GM21447 (cell line): ENCODE data around the gene CDCP2.
"Not testable (repeated sequence)": the region's sequence is repeated elsewhere in the genome, so short reads cannot be mapped to it uniquely, and the experiment has no call there.

Experiments used
- ATAC-seq: cut with Tn5 transposase; IDR thresholded peaks from one replicate; pipeline ENCODE4 v1.9.1; 2021; ENCODE audit not compliant: unreplicated experiment

CDCP2 gene

DNA sequence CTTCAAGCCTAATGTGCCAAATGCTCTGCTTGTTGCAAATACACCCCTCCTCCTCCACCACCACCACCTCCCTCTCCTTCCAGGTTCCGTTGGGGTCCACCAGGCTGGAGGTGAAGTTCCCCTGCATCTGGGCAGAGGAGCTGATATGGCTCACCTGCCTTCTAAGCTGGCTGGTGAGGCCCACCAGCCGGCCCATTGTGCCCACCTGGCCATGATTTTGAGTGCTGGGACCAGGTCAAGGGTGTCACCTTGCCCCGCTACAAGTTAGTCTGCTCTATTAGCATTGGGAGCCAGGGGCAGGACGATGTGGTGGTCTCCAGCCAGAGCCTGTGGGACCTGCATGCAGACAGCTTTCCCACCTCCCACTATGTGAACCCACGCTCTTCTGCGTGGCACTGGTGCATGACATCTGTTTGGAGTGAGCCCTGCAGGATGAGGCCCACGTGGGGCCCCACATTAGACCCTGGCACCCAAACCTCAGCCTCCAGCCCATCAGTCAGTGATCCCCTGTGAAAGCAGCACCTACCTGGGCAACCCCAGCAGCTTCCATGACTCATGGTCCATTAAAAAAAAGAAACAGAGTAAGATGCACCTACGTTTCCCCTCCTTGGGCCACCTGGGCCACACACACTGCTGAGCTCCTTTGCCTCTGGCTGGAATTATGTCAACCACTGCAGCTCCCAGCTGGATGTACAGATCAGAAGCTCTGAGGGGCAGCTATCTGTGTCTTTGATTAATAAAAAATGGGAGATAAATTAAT is 15.6 kb upstream of the CDCP2 start:
- no peak for ATAC-seq

DNA sequence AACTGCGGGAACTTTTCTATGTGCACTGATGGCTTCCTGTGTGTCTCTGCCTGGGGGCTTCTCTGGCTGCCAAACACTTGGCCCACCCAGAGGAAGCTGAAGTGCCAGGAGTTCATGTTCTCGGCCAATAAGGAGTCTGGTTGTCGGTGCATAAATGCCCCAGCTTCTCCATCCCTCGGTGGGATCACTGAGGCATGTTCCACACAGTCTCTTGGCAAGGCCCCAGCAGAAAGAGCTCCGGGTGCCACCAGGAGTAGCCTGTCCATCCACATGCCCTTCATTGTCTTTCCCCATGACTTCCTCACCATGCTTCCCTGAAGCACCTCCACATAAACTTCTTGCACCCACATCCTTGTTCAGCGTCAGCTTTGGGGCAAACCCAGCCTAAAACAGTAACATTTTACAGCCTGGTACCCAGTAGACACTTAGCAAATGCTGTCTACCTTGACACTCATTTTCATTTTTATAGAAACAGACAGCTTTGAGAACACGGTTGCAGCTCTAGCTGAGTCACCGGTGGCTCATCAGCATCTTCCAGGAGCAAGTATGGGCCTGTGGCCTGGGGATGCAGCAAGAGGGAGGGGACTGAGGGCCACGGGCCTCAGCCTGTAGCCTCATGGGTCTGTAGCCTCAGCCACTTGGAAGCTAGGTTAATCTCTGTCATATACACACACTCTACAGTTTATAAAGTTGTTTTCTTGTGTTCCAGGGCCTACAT is 14.8 kb upstream of the CDCP2 start:
- ATAC-seq = no peak

DNA sequence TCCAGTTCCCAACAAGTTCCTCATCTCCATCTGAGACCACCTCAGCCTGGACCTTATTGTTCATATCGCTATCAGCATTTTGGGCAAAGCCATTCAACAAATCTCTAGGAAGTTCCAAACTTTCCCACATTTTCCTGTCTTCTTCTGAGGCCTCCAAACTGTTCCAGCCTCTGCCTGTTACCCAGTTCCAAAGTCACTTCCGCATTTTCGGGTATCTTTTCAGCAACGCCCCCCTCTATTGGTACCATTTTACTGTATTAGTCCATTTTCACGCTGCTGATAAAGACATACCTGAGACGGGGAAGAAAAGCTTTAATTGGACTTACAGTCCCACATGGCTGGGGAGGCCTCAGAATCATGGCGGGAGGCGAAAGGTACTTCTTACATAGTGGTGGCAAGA is 13.6 kb upstream of the CDCP2 start:
- ATAC-seq = not testable (repeated sequence)

DNA sequence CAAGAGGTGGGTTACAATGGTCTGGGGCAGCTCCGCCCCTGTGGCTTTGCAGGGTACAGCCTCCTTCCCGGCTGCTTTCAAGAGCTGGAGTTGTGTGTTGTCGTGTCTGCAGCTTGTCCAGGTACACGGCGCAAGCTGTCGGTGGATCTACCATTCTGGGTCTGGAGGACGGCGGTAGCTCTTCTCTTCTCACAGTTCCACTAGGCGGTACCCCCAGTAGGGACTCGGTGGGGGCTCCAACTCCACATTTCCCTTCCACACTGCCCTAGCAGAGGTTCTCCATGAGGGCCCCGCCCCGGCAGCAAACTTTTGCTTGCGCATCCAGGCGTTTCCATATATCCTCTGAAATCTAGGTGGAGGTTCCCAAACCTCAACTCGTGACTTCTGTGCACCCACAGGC is 12.3 kb upstream of the CDCP2 start:
- ATAC-seq = no peak

DNA sequence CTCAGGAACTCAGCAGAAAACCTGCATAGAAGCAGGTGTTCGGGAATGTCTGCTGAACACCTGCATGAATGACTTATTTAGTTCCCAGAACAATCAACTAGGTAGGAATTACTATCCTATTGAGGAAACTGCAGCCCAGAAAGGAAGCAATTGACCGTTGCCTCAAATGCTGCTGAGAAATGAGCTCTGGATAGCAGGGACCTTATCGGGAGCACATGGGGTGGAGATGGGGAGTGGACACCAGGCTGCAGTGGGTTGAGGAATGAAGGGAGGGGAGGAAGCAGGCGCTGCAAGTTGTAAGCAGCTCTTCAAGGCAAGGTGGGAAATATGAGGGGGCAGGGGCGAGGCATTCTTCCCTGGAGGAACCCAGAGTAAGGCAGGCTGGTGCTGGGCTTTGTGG is 10.8 kb upstream of the CDCP2 start:
- no peak for ATAC-seq

DNA sequence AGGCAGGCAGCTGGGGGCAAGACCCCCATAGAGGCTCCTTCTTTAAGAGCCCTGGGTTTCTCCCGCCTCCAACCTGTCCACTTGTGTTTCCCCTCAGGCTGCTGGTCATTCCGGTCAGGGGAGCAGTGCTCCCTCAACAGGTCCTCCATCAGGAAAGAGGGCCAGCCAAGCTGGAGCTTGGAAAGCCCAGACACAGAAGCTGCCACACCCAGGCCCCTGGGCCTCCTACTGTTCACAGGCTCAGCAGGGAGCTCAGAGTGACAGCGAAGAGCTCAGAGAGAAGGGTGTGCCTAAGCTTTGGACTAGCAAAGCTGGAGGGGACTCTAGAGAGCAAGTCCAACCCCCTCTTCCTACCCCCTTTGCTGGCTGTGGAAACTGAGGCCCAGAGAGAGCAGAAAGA is 10.3 kb upstream of the CDCP2 start:
- ATAC-seq = no peak

DNA sequence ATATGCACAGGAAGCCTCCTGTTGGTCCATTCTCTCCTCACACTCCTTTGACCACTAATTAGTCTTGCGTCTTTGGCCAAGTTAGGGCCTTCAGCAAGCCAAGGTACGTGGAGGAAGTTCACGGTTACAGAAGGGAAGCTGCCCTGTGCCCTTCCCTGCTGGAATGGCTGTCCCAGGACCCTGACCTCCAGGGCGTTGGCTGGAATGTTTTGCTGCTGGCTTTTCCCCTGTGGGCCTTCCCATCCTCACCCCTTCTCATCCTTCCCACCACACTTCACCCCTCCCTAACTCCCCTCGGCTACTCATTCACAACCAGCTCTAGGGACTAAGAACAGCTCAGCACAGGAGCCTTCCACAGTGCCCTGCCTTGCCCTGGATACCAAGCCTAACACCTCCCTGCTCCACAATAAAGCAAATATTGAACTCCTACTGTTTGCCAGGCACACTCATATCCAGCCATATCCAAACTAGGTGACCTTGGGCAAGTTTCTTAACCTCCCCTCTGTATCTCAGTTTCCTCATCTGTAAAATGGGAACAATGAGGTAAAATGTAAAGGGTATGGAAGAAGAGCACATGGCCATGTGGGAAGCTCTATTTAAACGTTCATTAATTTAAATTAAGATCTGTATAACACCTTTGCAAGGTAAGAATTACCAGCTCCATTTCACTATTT is 8.8 kb upstream of the CDCP2 start:
- ATAC-seq = no peak

DNA sequence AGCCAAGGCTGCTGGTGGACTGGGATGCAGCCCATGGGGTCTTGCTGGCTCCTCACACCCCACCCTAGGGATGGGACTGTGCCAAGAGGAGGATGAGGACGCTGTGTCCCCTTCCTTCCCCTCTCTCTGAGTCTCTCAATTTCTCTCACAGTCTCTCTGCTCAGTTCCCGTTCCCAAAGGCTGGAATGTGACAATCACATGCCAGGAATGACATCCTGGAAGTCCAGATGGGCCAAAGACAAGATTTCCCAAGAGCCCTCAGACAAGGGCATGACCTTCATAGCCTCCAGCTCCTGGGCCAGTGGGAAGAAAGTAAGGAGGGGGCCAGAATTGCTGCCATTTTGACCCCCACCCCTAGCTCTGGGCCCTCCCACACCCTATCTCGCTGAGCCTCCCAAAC is 7.6 kb upstream of the CDCP2 start:
- no peak for ATAC-seq

DNA sequence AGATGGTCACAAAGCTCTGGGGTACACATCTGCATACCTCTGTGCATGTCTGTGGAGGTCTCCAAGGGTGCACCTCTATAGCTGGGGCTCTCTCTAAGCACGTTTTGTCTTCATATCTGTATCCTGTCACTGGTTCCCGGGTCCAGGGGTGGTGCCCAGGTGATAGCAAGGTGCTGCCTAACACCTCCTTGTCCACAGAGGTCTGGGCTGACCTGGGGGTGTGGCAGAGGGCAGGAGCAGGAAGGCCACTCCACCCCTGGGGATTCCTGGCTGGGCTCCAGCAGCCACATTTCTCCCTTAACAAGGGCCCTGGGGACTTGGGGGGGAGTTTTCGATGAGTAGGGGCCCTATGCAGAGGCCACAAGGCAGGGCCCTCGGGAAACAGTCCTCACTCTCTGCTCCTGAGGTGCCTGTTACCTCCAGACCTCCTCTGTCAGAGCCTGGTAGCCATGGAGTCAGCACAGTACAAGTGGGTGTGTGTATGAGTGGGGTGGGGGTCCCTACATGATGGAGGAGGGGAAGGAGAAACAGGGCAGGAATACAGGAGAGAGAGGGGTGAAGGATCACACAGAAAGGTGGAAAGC is 7.0 kb upstream of the CDCP2 start:
- no peak for ATAC-seq

DNA sequence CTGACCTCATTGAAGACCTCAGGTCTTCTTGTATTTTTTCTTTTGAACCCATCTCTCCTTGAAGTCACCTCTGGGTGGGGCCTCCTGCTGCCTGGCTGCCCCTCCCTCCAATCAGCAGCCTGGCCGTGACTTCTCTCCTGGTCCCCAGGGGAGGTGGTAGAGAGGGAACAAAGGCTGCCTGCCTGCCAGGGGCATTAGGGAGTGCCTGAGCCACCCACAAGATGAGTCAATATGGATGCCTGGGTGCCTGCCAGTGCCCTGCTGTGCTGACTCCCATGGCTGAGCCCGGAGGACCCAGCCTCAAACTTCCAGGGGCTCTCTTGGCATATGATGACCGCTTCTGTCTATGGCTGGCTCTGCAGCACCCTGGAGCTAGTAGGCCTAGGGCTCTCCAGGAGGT is 5.3 kb upstream of the CDCP2 start:
- no peak for ATAC-seq

DNA sequence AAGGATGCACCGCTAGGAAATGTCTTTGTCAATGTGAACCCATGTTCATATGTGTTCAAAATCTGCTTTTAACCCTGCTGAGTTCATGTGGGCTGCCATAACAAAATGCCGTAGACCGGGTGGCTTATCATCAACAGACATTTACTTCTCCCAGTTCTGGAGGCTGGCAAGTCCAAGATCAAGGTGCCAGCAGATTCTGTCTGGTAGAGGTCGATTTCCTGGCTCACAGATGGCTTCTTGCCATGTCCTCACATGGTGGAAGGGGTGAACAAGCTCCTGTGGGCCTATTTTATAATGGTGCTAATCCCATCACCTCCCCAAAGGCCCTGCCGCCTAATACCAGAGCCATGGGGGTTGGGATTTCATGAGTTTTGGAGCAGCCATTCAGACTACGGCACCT is 4.6 kb upstream of the CDCP2 start:
- ATAC-seq = no peak

DNA sequence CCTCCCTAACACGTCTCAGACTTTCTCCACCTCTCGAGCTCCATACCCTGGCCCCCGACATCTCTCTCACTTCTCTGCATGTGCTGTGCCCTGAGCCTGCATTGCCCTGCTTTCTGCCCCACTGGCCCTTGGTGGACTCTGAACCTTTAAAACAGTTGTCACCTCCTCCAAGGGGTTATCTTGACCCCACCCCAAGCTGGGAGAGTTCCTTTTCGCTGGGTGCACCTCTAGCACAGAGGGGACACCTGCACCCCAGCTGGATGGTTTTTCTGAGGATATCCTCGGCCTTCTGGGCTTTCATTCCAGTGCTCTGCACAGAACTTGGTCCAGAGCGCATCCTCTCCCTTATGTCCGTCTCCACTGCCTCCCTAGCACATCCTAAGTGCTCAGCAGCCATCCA is 4.2 kb upstream of the CDCP2 start:
- ATAC-seq = no peak

DNA sequence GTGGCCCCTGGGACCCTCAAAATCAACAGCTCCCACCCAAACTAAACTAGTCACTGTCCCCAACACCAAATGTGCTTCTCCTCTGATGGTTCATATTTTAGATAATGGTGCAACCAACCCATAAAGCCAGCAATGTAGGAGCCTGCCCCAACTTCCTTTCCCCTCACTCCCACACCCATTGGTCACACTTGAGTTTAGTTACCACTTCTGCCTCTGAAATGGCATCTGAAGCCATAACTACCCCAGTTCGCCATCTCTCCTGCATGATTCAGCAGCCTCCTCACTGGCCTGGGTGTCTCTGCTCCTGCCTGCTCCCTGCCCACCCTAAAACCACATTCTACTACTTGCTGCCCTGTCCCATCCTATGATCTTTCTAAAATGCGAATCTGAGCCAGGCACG is 3.4 kb upstream of the CDCP2 start:
- no peak for ATAC-seq

DNA sequence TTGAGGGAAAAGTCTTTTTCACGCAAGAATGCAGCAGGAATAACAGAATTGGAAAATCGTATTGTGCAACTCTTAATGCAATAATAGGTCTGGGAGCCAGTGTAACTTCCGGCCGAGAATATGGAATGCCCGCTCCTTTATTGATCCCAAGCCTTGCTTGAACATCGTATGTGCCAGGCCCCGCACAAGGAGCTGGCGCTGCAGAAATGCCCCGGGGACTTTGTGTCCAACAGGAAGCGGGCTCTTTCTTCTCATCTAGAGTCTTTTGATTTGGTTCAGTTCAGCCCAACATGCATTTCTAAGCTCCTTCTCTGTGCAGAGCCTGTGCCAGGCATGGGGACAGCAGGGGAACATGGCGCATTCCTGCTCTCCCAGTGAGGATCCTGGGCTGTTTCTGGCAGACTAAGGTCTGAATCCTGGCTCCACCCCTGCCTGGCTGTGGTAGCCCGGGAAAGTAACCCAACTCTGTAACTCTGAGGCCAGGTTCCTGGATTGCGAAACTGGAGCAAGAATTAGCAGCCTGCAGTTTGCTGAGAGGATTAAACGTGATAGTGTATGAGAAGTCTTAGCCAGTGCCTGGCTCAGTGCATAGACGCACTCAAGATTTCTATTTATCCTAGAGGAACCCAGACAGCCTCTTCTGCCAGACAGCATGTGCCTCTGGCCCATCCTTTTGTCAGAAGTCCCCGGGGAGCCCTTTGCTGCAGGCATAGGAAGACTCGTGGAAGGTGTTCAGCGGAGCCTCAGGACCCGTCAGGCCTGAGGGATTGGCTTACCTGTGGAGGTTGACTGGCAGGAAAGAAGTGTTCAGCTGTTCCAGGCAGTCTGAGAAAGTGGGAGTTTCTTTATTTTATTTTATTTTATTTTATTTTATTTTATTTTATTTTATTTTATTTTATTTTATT is 987 bp upstream of the CDCP2 start:
- no peak for ATAC-seq

DNA sequence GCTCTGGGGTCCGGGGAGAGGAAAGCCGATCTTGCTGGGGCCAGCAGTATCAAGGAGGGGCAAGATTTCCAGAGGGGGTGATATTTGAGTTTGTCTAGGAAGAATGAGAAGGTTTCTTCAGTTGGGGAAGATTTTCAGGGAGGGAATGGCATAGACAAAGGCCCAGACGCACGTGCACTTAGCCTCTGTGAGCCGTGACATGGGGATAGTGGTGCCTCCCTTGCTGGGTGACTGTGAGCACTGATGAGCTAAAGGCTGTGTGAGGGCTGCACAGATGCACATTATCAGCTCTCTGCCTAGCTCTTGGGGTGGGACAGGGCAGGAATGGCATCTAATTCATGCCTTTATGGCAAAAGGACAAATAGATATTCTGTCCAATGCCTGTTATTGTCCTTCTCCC is 1.8 kb downstream of the CDCP2 start:
- ATAC-seq = no peak

DNA sequence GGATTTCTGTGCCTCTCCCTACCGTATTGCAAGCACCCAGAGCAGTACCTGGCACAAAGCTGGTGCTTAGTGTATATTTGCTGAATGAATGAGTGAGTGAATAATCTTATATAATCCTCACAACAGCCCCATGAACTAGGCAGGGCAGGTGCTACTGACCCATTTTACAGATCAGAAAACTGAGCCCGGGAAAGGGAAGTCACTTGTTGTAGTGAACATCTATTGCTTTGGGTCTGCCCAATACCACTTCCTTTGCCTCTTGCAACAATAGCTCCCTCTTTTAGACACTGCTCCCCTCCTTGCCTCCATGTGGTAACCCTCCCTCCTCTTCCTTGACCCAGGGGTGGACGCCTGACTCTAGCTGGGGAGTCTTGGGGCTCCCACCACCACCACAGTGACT is 3.1 kb downstream of the CDCP2 start:
- no peak for ATAC-seq

DNA sequence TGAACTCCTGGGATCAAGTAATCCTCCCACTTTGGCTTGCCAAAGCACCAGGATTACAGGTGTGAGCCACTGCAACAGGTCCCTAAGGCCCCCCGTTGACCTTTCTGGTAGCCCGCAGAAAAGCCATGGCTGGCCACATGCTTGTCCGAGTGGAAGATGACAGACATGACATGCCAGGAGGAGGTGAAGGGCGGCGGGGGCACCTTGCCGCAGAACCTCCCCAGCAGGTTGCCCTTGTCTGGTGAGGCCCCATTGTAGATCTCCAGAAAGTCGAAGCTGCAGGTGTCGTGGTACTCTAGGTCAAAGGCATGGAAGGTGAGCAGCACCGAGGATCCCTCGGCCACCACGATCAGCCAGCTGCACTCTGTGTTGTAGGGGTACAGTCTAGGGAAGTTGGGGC is 8.4 kb downstream of the CDCP2 start:
- no peak for ATAC-seq

DNA sequence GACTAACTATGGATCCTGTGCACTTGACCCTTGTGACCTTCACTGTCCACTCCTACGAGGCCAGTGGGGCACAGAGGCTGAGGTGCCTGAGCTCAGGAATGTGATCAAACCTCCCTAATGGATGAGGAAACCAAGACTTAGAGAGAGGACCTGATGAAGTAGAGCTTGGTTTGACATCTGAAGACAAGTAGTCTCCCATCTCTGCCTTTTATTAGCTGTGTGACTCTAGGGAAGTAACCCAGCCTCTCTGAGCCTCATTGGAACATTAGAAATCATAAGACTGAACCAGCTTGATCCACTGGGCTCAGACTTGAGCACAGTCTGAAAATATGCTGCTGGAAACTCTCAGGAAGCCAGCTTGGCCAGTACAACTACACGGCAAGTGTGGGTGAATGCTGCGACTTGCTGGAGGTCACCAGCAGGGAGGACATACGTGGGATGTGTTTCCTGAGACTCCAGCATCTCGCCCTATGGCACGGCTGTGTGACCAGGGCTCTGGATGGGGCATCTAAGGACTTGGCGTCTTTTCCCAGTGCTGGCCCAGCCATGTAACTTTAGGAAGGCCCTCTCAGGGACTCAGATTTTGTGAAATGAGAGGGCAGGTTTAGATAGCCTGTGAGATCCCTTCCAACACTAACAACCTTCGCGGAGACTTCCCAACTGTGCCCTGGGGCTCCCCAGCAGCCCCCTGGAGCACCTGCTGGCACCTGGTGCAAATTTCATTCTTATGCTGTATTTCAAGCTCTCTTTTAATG is 10.5 kb downstream of the CDCP2 start:
- ATAC-seq = no peak

DNA sequence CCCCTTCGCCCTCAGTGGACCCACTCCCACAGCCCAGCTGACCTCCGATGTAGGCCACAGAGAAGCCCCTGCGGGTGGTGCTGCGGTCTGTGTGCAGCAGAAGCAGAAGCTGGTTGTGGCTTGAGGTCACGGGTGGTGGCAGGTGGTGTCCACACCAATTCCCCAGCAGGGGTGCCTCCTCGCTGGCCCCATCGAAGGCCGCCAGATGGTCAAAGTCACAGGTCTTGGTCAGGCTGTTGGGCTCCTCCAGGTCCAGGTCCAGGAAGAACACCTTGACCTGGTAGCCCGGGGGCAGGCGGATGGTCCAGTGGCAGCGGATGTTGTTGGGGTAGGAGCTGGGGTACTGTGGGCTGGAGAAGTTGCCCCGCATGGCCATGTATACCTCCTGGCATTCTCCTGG is 13.1 kb downstream of the CDCP2 start:
- no peak for ATAC-seq

DNA sequence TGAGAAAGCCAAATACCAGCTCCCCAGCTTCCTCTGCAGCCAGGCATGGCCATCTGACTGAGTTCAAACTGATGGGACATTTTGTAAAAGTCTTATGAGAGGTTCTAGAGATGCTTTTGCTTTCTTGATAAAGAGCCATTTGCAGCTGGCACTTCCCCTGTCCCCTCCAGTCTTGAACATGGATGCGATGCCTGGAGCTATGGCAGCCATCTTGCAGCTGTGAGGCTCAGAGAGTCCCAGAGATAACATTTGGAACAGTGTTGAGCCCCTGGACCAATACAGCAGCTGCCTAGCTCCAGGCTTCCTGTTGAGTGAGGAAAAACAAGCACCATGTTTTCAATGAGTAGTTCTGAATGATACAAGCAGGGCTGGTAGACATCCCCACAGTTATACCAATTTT is 13.8 kb downstream of the CDCP2 start:
- ATAC-seq = no peak
